ENCODE results near the gene OCA2. TPM values are rescaled to one million over a fixed set of nuclear protein-coding genes. Genes with fewer than 3 reads are reported as not detected.

OCA2 gene
- polyA plus RNA-seq, 1 donor (not counting 4 experiments of a cell fraction or from before 2014, with no cell fraction given) = 0.05 TPM

DNA sequence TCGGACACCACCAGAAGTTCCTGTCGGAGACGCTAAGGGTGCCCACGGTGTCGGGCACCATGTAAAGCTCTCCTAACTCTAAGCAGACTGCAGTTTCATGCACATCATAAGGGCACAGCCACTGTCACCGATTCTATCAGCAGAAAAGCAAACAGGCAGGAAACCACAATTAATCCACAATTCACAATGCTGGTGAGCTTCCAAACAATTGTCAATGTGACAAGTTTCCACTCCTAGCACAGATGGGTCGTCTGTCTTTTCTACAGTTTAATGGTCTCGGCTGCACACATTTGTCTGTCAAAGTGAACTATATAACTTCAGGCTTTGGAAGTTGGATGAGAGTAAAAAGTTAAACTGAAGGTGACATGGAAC lies 8.8 kb upstream of the OCA2 start:
- Histone ChIP-seq H3K9me1 (ENCODE audit: control insufficient read depth, extremely low read depth, insufficient read depth, low read length) (no peaks in the 10 kb centered on the region), H2AFZ (ENCODE audit: control insufficient read depth, low read length) (no peak overlapping the region), H3K79me2 (ENCODE audit: control insufficient read depth, insufficient read depth, low read length) (no peaks in the 10 kb centered on the region), H3K9ac (ENCODE audit: control insufficient read depth, extremely low read depth, insufficient read depth, low read length) (no peak overlapping the region), H3K9me3 (ENCODE audit: control insufficient read depth, low read depth, low read length) (no peaks in the 10 kb centered on the region), H3K36me3 (ENCODE audit: control insufficient read depth in 2 of 2, extremely low read depth in 1 of 2, insufficient read depth in 2 of 2, low read length in 2 of 2) (peaks cover 7 to 11% of the 10 kb centered on the region in 2 experiments), H3K27ac (ENCODE audit: control insufficient read depth, insufficient read depth, low read length) (no peak overlapping the region), H4K20me1 (ENCODE audit: control insufficient read depth, extremely low read depth, insufficient read depth, low read length) (no peaks in the 10 kb centered on the region), H3K4me1 (ENCODE audit: control insufficient read depth, extremely low read depth, insufficient read depth, low read length) (peaks cover 2% of the 10 kb centered on the region), H3K4me3 (ENCODE audit: control insufficient read depth in 2 of 3, extremely low read depth in 1 of 3, insufficient read depth in 2 of 3, low read depth in 1 of 3, low read length in 3 of 3) (no peak overlapping the region), H3K4me2 (ENCODE audit: control insufficient read depth, extremely low read depth, insufficient read depth, low read depth, low read length) (no peak overlapping the region), H3K27me3 (ENCODE audit: control insufficient read depth, extremely low read depth, insufficient read depth, low read length) (peaks cover 26% of the 10 kb centered on the region)
- FAIRE-seq (no peak), DNase-seq (ENCODE audit: low read depth, low spot score) (no peak)
- TF ChIP-seq CTCF (optimal IDR thresholded peaks at IDR 0.05 in 1 of 3, IDR thresholded peaks at IDR 0.05 in 1 of 3, conservative IDR thresholded peaks at IDR 0.05 in 1 of 3; ENCODE audit: extremely low read depth in 1 of 3, insufficient read depth in 2 of 3, low read length in 3 of 3) = no peak
- no peak for TF ChIP-seq EZH2 (IDR thresholded peaks at IDR 0.05; ENCODE audit: low read length)
- dilution Hi-C loops (cut with MboI; ENCODE audit: extremely low pct_ligation_motif_present, low sequenced_read_pairs) = no loop called here

DNA sequence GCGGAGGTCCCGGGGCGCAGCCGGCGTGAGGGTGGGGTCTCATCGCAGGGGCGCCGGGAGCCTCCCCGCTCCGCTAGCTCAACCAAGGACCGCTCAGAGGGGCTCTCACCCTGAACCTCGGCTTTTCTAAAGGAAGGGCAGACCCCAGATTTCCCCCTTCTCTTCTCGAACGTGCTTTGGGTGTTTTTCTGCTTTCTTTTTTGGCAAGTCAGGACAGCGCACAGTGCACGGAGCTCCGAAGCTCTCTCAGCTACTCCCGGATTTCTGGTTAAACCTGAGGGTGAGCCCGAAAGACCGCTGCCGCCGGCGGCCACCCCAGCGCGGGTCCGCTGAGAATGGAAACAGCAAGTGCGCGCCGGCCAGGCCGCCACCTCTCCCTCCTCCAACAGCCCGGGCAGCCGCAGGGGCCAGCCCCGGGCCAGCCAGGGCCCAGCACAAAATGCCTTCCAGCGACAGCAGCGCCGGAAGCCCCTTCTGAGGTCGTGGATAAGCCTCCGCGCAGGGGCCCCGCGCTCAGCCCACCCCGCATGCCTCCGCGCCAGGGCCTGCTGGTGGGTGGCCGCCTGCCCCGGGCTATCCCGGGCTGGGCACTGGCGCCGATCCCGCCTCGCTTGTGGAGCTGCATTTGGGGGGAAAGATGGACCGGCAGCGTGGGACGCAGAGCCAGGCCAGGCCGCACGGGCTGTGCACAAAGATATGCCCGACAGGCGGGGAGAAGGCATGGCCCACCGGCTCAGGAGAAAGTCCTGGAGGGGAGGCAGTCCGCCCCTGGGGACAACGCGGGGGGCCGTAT lies 8.2 kb upstream of the OCA2 start:
- H4K20me1 ChIP-seq (ENCODE audit: control insufficient read depth, extremely low read depth, insufficient read depth, low read length) = no peaks in the 10 kb centered on the region
- H3K9ac ChIP-seq (ENCODE audit: control insufficient read depth, extremely low read depth, insufficient read depth, low read length) = no peak overlapping the region
- no peaks in the 10 kb centered on the region for H3K9me3 ChIP-seq (ENCODE audit: control insufficient read depth, low read depth, low read length)
- no peak overlapping the region for H3K27ac ChIP-seq (ENCODE audit: control insufficient read depth, insufficient read depth, low read length)
- no peaks in the 10 kb centered on the region for H3K79me2 ChIP-seq (ENCODE audit: control insufficient read depth, insufficient read depth, low read length)
- H3K4me1 ChIP-seq (ENCODE audit: control insufficient read depth, extremely low read depth, insufficient read depth, low read length) = peaks cover 2% of the 10 kb centered on the region
- peaks cover 26% of the 10 kb centered on the region for H3K27me3 ChIP-seq (ENCODE audit: control insufficient read depth, extremely low read depth, insufficient read depth, low read length)
- dilution Hi-C loops (cut with MboI; ENCODE audit: extremely low pct_ligation_motif_present, low sequenced_read_pairs) = no loop called here
- peak overlapping the region; percentile 5 for H2AFZ ChIP-seq (ENCODE audit: control insufficient read depth, low read length)
- peaks cover under 1 to 7% of the 10 kb centered on the region in 2 experiments for H3K36me3 ChIP-seq (ENCODE audit: control insufficient read depth in 2 of 2, extremely low read depth in 1 of 2, insufficient read depth in 2 of 2, low read length in 2 of 2)
- FAIRE-seq = no peak
- H3K4me2 ChIP-seq (ENCODE audit: control insufficient read depth, extremely low read depth, insufficient read depth, low read depth, low read length) = peak overlapping the region; percentile 50
- peak overlapping the region; percentile 9 to 50 (median 32) for H3K4me3 ChIP-seq (ENCODE audit: control insufficient read depth in 2 of 3, extremely low read depth in 1 of 3, insufficient read depth in 2 of 3, low read depth in 1 of 3, low read length in 3 of 3)
- TF ChIP-seq CTCF (optimal IDR thresholded peaks at IDR 0.05 in 1 of 3, IDR thresholded peaks at IDR 0.05 in 1 of 3, conservative IDR thresholded peaks at IDR 0.05 in 1 of 3; ENCODE audit: extremely low read depth in 1 of 3, insufficient read depth in 2 of 3, low read length in 3 of 3) (no peak), EZH2 (IDR thresholded peaks at IDR 0.05; ENCODE audit: low read length) (peak; percentile 68)
- no peaks in the 10 kb centered on the region for H3K9me1 ChIP-seq (ENCODE audit: control insufficient read depth, extremely low read depth, insufficient read depth, low read length)
- DNase-seq (ENCODE audit: low read depth, low spot score) = no peak
